ENCODE data around the gene BMPR1A.
"Not testable (repeated sequence)": the region's sequence is repeated elsewhere in the genome, so short reads cannot be mapped to it uniquely, and the experiment has no call there.

BMPR1A gene

DNA sequence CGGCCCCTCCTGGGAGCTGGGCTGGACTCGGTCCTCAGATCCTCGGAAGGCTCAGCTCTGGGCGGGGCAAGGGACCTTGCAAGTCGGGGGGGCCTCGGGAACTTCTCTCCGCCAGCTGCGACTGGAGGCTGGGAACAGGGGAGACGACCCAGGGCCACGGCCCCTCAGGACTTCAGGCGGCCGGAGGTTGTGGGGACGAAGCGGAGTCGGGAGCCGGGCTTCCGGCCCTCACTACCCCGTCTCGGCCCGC, 214.5 kb downstream of the BMPR1A start:
- DNase-seq (ENCODE audit: low read depth) = no peak
- TF ChIP-seq, protein P1, sequence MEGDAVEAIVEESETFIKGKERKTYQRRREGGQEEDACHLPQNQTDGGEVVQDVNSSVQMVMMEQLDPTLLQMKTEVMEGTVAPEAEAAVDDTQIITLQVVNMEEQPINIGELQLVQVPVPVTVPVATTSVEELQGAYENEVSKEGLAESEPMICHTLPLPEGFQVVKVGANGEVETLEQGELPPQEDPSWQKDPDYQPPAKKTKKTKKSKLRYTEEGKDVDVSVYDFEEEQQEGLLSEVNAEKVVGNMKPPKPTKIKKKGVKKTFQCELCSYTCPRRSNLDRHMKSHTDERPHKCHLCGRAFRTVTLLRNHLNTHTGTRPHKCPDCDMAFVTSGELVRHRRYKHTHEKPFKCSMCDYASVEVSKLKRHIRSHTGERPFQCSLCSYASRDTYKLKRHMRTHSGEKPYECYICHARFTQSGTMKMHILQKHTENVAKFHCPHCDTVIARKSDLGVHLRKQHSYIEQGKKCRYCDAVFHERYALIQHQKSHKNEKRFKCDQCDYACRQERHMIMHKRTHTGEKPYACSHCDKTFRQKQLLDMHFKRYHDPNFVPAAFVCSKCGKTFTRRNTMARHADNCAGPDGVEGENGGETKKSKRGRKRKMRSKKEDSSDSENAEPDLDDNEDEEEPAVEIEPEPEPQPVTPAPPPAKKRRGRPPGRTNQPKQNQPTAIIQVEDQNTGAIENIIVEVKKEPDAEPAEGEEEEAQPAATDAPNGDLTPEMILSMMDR (IDR thresholded peaks at IDR 0.05; ENCODE audit: low read depth, low read length, missing control alignments) = no peak
- peak overlapping the region; percentile 83 for H3K4me3 ChIP-seq (ENCODE audit: low read depth, low read length)

GRCh38 chr10:86971232-86971991, 215.0 kb downstream of the BMPR1A start:
- H3K4me3 ChIP-seq (ENCODE audit: low read depth, low read length) = peak overlapping the region; percentile 83
- DNase-seq (ENCODE audit: low read depth) = peak; percentile 51
- TF ChIP-seq, protein P1 (IDR thresholded peaks at IDR 0.05; ENCODE audit: low read depth, low read length, missing control alignments) = no peak

- TF ChIP-seq, protein P1 (IDR thresholded peaks at IDR 0.05; ENCODE audit: low read depth, low read length, missing control alignments) = no peak
- H3K4me3 ChIP-seq (ENCODE audit: low read depth, low read length) = no peak overlapping the region
- DNase-seq (ENCODE audit: low read depth) = no peak
Measured at GRCh38 chr10:86972613-86973380, 216.4 kb downstream of the BMPR1A start.

GRCh38 chr10:86974484-86974883, 218.1 kb downstream of the BMPR1A start:
- H3K4me3 ChIP-seq (ENCODE audit: low read depth, low read length) = no peak overlapping the region
- TF ChIP-seq, protein P1 (IDR thresholded peaks at IDR 0.05; ENCODE audit: low read depth, low read length, missing control alignments) = no peak
- DNase-seq (ENCODE audit: low read depth) = no peak

DNA sequence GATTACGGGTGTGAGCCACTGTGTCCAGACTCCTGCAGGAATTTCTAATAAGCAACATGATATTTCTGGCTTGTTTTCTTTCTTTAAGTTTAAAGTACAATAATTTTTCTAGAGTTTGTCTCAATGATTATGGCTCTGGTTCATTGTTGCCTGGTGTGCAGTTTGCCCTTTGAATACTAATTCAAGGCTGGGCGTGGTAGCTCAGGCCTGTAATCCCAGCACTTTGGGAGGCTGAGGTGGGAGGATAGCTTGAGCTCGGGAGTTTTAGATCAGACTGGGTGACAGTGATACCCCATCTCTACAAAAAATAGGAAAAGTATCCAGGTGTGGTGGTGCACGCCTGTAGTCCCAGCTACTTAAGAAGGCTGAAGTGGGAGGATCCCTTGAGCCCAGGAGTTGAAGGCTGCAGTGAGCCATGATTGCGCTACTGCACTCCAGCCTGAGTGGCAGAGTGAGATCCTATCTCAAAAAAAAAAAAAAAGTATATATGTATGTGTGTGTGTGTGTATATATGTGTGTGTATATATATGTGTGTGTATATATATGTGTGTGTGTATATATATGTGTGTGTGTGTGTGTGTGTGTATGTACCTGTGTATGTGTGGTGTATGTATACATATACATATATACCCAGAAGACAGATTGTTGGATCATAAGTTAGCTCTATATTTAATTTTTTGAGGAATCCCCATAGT, 220.1 kb downstream of the BMPR1A start:
- no peak overlapping the region for H3K4me3 ChIP-seq (ENCODE audit: low read depth, low read length)
- DNase-seq (ENCODE audit: low read depth) = no peak
- TF ChIP-seq, protein P1 (IDR thresholded peaks at IDR 0.05; ENCODE audit: low read depth, low read length, missing control alignments) = no peak

DNA sequence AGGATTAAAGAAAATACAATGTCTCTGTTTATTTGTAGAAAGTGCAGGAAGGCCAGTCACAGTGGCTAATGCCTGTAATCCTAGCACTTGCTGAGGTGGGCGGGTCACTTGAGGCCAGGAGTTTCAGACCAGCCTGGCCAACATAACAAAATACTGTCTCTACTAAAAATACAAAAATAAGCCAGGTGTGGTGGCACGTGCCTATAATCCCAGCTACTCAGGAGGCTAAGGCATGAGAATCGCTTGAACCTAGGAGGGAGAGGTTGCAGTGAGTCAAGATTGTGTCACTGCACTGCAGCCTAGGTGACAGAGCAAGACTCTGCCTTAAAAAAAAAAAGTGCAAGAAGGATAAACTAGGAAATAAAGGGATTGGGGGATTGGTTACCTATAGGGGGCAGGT, 222.0 kb downstream of the BMPR1A start:
- not testable (repeated sequence) for H3K4me3 ChIP-seq (ENCODE audit: low read depth, low read length); DNase-seq (ENCODE audit: low read depth)

DNA sequence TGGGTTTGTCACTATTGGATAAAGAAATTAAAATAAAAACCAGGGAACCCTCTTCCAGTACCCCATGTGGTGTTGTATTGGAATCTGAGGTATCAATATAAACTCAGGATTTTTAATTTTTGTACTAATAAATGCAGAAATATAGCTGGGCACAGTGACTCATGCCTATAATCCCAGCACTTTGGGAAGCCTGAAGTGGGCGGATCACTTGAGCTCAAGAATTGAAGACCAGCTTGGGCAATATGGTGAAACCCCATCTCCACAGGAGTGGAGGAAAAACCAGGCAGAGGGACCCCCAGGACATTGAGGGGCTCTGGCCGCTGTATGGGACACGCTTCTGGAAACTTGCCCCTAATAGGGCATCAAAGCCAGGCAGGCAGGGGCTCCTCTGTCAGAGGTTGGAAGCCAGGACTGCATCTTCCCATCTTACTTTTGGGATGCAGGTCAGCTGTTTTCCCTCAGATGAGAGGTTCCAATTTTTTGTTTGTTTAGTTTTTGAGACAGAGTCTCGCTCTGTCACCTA, 222.9 kb downstream of the BMPR1A start:
- TF ChIP-seq, protein P1 (IDR thresholded peaks at IDR 0.05; ENCODE audit: low read depth, low read length, missing control alignments) = no peak
- no peak overlapping the region for H3K4me3 ChIP-seq (ENCODE audit: low read depth, low read length)
- DNase-seq (ENCODE audit: low read depth) = no peak

Measured in GM12864 (cell line).